CD4-positive, alpha-beta T cell treated with Interleukin-4 for 1 hour (primary cell): ENCODE measurements around the gene RIGI.
"Not testable (repeated sequence)": the region's sequence is repeated elsewhere in the genome, so short reads cannot be mapped to it uniquely, and the experiment has no call there.

Experiments
- DNase-seq, 2 donors: peaks; one replicate each; pipeline ENCODE4 v3.0.0-alpha.2; 2020 to 2022

RIGI gene

DNA sequence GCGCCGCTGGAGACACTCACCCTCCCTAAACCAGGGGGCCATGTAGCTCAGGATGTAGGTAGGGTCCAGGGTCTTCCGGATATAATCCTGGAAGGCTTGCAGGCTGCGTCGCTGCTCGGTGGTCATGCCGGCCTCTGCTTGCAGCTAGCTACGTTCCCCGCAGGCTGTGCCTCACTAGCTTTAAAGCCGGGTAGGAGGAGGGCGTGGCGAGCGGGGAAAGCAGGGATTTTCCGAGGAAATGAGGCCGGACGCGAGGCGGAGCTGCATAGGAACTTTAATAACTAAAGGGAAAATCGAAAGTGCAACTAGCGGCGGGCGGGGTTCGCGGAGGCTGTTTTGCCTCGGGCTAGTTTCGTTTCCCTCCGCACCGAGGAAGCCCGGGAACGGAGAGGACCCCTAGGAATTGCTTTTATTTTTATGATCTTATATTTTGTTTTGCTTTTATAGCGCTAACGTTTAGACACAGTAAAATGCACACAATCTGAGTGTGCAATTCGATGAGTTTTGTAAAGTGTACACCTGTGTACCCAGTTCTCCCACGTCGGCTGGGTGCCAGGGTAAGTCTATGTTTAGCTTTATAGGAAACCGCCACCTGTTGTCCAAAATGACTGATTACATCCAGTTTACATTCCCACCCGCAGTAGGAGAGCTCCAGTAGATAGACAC is at the start of gene RIGI:
RIGI (minus strand) TSS at position 156 of the 666 bp plus-strand sequence; CDS start at position 126, 30 bp downstream.
- DNase-seq = peak; percentile 82 to 90

DNA sequence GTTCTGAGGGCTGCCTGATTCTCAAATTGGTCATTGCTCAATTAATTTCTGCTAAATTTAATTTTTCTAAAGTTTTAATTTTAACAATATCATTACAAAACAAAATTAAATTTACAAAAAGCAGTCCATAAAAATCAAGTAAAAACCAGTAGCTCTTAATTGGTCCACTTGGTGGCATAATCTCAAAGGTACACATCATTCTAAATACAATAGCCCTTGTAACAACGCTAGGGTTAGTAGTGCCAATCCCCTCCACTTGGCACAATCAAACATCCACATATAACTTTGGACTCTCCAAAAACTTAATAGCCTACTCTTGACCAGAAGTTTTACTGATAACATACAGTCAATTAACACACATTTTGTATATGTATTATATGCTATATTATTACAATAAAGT is 48.9 kb upstream of the RIGI start:
- no peak for DNase-seq

DNA sequence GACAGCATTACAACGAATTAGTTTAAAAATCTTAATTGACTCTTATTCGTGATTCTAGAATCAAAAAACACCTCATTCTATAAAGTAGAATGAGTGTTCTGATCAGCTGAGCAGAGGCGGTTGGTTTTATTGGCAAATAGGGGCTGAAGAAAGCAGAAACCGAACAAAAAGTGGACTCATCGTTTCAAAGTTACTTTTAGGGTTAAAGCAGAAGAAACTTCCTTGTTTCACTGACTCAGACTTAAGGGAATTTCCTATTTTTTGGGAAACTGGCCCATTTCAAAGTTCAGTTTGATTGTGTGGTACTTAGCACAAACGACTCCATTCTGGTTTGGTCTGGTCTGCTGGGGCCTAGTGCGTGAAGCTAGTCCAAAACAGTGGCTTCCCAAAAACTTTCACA is 47.8 kb upstream of the RIGI start:
- no peak for DNase-seq

DNA sequence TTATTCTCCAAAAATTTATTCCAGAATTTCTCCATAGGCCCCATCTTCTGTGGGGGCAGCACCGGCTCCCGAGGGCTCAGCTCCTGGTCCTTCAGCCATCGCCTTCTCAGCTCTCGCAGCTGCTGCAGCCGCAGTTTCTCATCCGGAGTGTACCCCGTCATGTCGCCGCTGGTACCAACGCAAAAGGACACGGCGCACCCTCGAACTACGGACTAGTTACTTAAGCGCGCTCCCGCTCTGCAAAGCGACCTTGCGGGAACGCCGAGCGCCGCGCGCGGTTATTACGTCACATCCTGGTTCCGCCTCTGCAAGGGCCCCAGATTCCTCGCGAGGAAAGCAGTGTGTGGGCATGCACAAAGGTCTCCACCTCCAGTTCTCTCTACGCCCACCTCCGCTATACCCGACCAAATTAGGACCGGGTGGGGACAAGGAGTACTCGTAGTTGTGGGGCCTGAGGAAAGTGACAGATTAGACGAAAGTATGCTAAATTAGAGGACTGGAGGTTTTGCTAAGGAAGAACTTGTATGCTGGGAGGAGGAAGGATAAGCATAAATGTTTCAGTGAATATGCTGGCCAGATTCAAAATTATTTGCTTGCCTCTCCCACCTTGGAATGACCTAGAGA is 47.0 kb upstream of the RIGI start, which contains the start of gene NDUFB6:
NDUFB6 (minus strand) TSS at position 260 of the 624 bp plus-strand sequence; CDS start at position 161, 99 bp downstream.
- peak; percentile 95 to 96 for DNase-seq

GRCh38 chr9:32571969-32572899 is 46.2 kb upstream of the RIGI start:
- peak; percentile 83 to 86 for DNase-seq

DNA sequence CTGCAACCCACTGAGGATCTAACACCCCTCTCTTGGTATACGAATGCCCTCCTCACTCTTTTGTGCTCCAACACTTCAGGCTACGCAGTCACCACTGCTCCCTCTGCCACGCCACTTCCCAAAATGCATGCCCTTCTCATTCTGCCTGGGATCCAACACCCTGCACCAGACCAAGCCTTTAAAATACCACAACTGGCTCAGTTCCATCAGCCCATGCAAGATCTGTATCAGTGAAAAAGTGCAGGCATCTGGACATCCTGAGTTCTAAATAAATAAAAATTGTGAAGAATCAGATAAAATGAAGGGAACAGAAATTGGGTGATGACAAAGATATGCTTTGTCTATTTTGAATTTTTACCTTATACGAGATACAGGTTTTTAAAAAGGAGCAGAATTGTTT is 44.3 kb upstream of the RIGI start:
- no peak for DNase-seq

DNA sequence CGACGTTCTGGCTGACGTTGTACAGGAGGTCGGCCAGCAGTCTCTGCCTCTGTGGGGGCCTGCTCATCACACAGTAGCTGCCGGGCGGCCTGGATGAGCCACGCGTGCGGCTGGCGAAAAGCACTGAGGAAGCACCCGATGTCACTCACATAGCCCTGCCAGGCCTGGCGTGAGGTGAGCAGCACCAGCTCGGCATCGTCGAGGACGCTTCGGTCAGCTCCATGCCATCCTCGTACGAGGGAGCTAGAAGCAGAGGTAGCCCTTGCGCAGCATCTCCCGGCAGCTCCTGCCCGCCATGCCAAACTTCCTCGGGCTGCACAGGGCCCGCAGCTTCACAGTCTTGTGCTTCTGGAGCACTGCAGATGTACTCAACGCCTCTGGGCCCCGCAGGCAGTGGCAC is 40.8 kb upstream of the RIGI start:
- DNase-seq = no peak

- no peak for DNase-seq
Observed at GRCh38 chr9:32565967-32566366, 40.0 kb upstream of the RIGI start.

DNA sequence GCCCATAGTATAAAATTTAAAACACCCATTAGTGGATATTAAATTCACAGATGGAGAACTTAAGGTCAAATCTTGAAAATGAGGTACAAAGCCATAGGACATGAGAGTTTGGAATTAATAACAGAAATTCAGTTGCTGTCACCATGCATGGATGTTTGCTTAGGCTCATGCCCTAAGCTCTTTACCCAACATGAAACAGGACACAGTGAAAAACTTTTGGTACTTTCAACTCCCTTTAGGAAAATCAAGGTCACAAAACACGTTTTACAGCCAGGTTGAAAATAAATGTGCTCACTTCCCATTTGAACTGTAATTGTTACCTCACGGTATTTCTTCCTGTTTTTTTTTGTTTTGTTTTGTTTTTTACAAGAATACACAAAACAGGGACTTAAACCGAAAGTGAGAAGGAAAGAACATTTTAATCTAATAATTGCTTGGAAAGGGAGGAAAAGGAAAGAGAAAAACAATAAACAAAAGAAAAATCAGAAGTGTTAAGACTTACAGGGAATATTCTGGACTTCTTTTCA is 32.5 kb upstream of the RIGI start:
- no peak for DNase-seq

DNA sequence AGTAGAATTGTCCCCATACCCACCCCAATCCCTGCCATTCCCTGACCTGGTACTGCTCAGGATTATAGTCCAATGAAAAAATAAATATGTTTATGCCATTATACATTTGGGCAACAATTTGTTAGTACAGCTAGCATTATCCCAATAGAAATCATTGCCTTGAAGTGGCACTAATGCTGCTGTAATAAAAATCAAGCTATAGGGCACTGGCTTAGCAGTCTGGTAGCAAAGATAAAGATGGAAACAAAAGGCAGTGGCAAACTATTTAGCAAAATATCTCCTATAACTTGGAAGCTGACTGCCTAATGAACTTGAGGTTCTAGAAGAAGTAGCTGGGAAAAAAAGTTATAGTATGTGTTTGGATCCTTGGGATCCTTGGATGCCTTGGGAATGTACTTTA is 28.6 kb upstream of the RIGI start:
- no peak for DNase-seq

DNA sequence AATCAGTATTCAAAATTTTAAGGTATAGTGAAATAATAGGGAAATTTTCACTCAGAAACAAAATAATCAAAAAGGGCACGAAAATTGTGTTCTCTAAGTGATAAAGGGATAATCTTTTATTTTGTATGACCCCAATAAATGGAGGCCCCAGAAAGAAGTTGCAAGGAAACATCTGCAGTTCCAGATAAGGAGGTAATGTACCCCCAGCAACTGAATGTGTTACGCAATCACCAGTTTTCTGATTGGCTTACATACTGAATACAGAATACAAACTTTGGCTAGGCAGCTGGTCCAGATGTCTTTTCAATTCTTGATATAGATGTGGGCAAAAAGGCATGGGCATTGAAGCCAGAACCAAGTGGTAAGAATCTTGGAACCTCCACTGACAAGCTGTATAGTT is 28.1 kb upstream of the RIGI start:
- DNase-seq = no peak

DNA sequence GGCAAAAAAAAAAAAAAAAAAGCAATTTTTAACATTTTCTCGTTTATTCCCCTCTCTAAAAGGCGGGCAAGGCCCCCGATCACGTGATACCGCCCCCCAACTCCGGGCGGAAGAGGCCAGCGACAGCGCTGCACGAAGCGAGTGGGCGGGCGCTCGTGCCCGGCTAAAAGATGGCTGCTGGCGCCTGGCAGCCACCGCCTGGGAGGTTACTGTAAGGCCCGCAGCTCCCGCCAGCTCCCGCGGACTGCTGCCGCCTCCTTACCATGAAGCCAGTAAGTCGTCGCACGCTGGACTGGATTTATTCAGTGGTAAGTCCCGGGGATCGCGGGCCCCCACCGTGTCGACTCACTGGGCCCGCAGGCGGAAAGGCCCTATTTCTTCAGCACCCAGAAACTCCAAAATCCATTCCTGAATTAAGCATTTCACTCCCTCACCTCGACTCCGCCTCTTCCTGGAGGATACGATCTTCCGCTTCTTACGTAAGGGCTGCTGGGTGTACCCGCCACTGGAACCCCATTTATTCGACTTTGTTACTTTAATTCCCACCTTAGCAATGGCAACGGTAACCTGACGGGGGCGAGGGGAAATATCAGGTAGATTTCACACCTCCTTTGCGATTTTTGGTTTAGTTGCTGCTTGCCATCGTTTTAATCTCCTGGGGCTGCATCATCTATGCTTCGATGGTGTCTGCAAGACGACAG is 26.3 kb upstream of the RIGI start, which contains the start of the genes SMIM27 and TOPORS:
SMIM27 (plus strand) TSS at position 156 of the 701 bp plus-strand sequence; CDS start at position 264, 108 bp downstream.
TOPORS (minus strand) TSS at position 415 of the 701 bp plus-strand sequence; CDS start at position 265, 150 bp downstream.
- peak; percentile 92 for DNase-seq

DNA sequence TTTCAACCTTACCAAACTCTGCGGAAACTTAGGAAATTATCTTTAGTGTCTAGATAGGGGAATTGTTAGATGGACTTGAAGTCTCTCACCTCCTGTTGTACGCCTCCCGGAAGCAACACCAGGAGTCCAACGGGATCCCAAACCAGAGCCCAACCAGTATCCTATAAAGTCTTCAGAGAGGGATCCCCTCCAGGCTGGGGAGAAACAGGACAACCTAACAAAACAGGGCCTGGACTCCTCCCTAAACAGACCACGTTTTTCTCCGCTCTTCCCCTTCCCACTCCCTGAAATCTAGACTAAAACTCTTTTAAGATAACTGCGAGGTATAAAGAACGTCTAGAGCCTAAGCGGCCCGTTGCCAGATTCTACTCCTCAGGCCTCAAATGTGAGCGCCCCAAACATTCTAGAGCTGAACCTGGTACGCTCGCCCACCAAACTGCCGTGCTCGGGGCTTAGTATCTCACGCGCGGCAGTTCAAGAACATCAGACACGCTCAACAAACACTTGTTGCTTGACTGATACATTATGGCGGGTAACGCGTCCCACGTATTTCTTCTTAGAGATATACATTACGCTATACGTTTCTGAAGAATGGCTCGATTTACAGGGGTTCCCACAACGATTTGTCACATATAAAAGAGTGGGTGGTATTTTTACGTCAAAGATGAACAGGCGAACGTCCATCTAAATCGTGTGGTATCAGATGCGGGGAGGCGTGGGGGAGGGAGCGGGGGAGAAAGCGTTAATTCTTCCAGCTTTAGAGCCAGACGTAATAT is 25.5 kb upstream of the RIGI start:
- peak; percentile 51 to 67 for DNase-seq

GRCh38 chr9:32550562-32551275 is 24.7 kb upstream of the RIGI start:
- peak; percentile 97 to 98 for DNase-seq

GRCh38 chr9:32550150-32550561 is 24.2 kb upstream of the RIGI start:
- peak in 1 of 2 donors; percentile 25 for DNase-seq

DNA sequence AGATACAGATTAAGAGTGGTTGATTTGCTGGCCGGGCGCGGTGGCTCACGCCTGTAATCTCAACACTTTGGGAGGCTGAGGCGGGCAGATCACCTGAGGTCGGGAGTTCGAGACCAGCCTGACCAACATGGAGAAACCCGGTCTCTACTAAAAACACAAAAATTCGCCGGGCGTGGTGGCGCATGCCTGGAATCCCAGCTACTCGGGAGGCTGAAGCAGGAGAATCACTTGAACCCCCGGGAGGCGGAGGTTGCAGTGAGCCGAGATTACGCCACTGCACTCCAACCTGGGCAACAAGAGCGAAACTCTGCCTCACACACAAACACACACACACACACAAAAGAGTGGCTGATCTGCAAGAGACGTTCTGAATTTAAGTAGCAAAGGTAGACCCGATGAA is 22.2 kb upstream of the RIGI start:
- not testable (repeated sequence) for DNase-seq

DNA sequence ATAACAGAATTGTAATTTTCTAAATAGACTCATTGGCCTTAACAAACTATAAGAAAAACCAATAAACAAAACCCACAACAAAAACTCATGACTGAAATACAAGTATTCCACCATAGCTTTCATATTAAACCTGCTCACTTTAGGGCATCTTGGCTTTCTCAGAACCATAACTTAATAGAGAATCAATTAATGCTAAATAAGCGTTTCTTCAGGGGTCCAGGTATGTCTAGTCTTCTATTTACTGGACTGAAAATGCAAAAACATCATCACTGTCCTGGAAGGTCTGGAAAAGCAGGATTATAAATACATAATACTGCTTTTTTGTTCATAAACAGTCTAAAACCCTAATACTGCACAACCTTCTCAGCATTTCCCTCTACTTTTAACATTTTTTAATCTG is 19.9 kb upstream of the RIGI start:
- no peak for DNase-seq

DNA sequence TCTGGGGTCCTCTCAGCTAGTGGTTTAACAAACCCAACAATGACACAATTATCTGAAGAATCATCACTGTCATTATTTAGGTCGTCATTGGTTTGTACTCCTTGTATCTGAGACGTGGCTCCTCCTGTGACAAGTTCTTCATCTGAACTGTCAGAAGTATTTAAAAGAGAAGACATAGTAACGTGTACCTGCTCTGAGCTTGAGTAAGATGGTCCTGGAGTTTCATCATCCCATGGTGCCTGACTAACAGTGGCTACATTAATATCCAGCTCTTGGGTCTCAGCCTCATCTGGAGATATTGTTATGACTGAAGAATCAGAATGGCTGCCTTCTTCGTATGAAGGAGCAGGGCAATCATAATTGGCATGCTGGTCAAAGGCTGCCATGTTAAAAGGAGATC is 17.1 kb upstream of the RIGI start:
- DNase-seq = no peak

GRCh38 chr9:32533816-32534215 is 7.8 kb upstream of the RIGI start:
- no peak for DNase-seq

DNA sequence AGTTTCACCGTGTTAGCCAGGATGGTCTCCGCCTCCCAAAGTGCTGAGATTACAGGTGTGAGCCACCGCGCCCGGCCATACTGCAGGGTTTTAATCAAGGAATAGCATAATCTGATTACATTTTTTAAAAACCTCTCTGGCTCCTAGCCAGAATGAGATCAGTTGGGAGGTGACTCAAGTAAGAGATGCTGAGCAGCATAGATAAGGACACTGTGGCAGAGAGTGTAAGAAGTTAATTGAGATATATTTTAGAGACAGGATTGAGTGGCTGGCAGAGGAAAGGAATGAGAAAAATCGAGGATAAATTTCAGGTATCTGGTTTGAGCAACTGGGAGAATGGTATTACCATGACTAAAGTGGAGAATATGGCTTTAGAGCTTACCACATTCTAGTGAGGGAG is 7.3 kb upstream of the RIGI start:
- no peak for DNase-seq

DNA sequence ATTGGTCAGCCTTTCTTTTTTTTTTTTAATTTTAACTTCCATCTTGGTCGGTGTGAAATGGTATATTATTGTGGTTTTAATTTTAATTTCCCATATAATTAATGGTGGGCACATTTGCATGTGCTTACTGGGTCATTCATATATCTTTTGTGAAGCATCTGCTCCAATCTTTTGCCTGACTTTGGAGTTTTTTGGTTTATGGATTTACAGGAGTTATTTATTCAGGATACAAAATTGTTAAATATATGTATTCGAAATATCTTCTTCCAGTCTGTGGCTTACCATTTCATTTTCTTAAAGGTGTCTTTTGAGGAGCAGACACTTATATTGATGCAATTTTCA is 682 bp upstream of the RIGI start:
- no peak for DNase-seq
